Stimulated activated naive CD4-positive, alpha-beta T cell treated with Interleukin-2 at 50 U/mL for 16 hours (primary cell): ENCODE results near the gene CMC2.

ENCODE experiments used
- DNase-seq: peaks from one replicate; lab custom pipeline; 2025; lab: John Stamatoyannopoulos, UW

CMC2 gene

DNA sequence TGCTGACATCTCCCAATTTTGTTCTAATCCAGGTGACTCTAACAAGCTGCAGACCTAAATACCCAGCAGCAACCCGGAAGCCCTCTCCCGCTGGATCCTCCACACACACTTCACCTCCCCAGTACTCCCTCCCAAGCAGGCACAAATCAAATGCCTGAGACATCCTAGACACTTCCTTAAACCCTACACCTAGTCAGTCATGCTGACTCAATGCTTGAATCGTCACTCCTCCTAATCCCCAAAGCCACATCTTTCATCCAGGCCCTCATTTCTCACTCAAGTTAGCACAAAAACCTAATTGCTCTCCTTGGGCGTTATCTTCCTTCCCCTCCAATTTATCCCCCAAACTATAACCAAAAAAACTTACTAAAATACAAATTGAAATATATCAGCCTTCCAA is 32.7 kb downstream of the CMC2 start:
- DNase-seq = no peak

GRCh38 chr16:80972611-80973010 is 34.1 kb downstream of the CMC2 start:
- DNase-seq = no peak

GRCh38 chr16:80971819-80972218 is 34.9 kb downstream of the CMC2 start:
- no peak for DNase-seq

- no peak for DNase-seq
These were observed 37.6 kb downstream of the CMC2 start for GRCh38 chr16:80969114-80969484.

DNA sequence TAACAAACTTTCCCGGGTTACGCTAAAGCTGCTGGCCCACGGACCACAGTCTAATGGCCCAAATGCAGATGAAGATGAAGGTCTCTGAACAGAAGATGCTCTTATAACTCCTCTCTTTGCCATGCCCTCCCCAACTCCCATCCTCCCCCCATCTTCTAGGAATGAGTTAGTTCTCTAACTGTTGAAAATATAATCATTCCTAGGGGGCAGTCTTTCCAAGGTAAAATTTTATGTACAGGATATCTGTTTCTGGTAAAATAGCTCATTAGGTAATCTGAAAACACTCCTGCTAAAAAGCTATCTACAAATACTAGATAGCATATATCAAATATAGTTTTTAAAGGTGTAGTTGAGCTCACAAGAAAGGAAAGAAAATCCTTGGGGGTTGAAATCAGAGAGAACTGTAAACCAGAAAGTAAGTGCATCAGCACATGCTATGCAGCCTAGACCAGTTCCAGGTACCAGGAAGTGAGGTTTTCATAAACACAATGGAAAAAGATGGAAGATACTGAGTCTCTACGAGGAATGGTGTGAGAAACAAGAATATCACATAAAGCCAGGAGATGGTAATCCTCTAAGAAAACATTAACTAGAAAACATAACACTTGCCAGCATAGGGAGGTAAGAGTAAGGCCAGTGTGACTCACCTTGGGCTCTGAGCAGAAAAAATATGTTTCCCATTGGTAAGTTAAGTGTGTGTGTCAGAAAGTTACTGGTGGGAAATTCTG is 38.1 kb downstream of the CMC2 start:
- DNase-seq = no peak

DNA sequence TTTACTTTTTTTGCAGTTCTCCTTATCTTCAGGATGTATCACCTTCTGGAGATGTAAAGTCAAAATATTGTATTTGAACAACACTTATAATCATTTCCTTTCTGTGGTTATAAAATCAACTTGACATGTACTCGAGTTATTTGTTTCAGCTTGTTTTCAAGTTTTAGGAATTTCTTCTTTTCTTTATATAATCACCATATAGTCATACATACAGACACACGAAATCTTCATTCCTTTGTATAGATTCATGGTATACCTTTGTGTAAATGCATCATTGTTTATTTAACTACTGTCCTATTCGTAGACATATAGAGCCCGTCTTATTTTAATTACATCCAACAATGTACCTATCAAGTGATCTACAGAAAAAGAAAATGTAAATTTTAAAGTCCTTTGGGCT is 40.1 kb downstream of the CMC2 start:
- no peak for DNase-seq

DNA sequence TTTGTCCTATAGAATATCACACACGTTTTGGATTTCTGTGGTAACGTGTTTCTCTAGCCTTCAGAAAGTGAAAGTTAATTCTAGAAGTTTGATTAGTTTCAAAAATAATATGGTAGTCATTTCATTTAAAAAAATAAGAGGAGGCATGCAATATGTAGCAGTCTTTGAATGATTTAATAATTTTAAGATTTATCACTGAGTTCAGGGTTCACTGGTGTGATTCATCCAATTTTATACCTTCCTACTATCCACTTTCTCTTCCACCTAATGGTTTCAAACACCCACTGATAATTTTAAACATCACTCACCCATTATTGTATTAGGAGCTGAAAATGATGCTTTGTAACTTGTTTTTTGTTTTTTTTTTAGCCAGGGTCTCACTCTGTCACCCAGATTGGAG is 42.3 kb downstream of the CMC2 start:
- DNase-seq = no peak

DNA sequence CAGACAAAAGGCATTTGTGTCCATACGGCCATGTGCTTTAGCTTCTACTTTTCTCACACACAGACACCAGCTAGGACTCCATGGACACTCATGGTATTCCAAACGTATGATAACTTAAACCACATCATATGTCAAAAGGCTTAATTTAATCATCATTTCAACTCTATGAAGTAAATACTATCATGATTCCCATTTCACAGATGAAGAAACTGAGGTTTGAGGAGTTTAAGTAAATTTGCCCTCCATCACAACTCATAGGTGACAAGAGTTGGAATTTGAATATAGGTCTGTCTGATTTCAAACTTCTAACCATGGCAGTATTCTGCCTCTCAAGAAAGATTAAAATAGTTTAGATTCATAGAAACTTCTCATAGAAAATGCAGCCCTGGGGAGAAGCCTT is 43.8 kb downstream of the CMC2 start:
- DNase-seq = no peak

- DNase-seq = no peak
These were observed 48.4 kb downstream of the CMC2 start for GRCh38 chr16:80958284-80958683.

GRCh38 chr16:80954985-80955384 is 51.7 kb downstream of the CMC2 start:
- DNase-seq = no peak

- DNase-seq = no peak
These were observed 57.7 kb downstream of the CMC2 start for GRCh38 chr16:80948886-80949493.

- no peak for DNase-seq
These were observed 58.7 kb downstream of the CMC2 start for GRCh38 chr16:80947708-80948625.

GRCh38 chr16:80947239-80947638 is 59.4 kb downstream of the CMC2 start:
- DNase-seq = no peak

GRCh38 chr16:80946481-80946880 is 60.2 kb downstream of the CMC2 start:
- no peak for DNase-seq

DNA sequence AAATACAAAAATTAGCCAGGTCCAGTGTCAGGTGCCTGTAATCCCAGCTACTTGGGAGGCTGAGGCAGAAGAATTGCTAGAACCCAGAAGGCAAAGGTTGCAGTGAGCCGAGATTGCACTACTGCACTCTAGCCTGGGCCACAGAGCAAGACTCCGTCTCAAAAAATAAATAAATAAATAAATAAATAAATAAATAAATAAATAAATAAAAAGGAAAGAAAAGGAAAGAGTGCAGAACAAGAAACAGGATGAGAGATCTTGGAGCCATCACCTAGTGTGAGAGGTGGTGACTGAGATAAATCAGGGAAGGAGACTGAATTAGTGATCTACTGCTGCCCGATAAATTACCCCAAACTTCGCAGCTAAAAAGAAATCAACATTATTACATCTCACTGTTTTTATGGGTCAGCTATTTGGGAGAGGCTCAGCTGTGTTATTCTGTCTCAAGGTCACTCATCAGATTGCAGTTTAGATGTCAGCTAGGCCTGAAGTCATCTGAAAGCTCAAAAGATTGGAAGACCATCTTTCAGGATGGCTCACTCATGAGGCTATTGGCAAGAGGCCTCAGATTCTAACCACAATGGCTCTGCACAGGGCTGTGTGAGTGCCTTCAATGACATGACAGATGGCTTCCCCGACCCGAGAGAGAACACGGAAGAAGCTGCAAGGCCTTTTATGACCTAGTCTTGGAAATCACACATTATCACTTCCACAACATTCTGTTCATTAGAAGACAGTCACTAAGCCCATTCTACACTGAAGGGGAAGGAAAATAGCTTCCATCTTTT is 66.4 kb downstream of the CMC2 start:
- no peak for DNase-seq

GRCh38 chr16:80938879-80939260 is 67.8 kb downstream of the CMC2 start:
- no peak for DNase-seq

DNA sequence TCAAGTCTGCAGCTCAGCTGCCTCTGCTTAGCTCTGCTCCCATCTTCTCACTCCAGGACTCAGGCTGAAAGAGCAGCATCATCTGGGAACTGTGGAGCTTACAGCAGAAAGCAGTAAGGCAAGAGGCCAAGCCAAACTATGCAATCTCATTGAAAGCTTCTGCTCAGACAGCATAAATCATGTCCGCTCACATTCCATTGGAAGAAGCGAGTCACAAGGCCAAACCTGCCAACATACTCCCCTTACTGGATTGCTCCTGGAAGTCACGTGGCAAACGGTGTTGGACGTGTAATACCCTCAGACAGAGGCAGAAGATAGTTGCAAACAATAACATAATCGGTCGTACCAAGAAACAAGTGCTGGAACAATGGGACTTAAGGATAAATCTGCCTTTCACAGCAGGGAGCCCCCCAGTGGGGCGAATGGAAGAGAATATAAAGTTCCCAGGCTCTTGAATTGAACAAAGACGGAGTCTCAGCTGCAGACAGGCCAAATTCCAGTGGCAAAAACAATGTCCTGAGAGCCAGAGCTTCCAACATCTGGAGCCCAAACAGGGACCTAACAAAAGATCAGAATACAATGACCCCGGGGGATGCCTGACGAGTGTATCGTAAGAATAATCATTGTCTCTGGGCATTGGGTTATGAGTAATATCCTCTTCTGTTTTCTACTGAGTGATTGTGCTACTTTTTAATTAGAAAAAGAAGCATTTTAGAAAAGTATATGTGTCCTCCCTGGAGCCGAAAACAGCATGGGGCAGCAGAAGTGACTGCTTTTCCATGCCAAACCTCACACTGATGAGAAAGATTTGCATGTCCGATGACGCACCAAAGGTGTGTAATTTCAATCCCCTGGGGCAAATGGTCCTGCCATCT is 68.4 kb downstream of the CMC2 start:
- no peak for DNase-seq

DNA sequence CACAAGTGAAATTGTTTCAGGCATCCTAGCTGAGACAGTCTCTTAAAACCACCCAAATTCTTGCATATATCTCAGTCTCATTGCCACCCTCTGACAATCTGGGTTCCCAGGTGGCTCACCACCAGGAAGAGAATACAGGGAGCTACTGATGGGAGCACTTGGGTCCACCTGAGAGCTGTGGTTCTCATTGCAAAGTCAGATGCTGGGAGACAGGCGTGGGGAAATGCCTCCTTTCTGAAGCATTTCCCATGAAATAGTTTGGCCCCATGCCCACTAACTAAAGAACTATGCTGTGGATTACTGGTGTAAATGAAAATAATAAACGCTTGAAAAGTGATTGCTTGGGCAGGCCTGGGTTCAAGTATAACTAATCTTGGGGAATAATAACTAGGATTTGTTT is 70.3 kb downstream of the CMC2 start:
- DNase-seq = no peak

GRCh38 chr16:80935691-80936090 is 71.0 kb downstream of the CMC2 start:
- DNase-seq = no peak

DNA sequence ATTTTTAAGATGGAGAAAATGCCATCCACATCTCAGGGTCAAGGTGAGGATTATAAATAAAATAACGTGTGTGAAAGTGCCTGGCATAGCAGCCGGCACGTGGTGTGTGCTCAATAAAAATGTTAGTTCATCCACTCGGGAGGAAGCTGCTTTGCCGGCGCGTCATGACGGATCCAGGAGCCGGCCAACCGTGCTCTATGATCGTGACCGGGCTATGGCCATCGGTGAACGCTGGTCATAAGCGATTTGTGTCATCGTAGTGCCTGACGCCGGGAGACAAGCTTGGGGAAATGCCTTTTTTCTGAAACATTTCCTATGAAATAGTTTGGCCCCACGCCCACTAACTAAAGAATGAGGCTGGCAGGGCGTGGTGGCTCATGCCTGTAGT is 74.0 kb downstream of the CMC2 start:
- no peak for DNase-seq
